SIG-M5 (cell line): ENCODE measurements around the gene NDUFAF8.
A peak's percentile ranks its signal among the peaks of the same experiment; 100 is the strongest.

ENCODE experiments used
- DNase-seq: peaks from one replicate; lab custom pipeline; 2025; lab: John Stamatoyannopoulos, UW

NDUFAF8 gene

GRCh38 chr17:81200695-81201580 lies 38.2 kb upstream of the NDUFAF8 start:
- DNase-seq, result no peak

DNA sequence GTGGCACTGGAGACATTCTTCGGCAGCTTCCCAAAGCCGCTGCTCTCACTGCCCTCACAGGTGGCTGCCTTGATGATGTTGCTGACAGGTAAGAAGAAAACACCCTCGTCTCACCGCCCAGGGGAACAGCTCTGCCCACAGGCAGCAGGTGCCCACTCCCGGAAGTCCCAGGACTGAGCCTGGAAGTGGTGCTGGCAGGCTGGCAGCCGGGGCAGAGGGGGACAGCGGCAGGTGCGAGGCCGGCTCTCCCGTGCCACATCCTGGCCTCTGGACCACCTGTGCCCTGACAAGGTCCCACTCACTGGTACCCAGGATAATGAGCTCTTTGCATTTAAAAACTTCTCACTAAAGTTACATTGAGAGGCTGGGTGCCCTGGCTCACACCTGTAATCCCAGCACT lies 36.8 kb upstream of the NDUFAF8 start:
- DNase-seq, result no peak

DNA sequence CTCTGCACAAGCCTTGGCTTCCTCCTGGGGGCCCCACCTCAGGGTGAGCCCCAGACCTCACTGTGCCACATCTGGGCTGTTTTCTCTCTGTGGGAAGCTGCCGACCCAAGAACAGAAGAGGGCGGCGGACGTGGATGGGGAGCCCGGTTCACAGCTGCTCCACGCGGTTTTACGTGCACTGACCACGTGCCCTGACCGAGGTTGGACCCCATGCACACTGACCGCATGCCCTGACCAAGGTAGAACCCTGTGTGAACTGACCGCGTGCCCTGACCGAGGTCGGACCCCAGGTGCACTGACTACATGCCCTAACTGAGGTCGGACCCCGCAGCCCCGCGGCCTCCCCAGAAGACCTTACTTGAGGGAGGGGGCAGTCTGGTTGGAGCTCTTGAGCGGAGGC lies 36.0 kb upstream of the NDUFAF8 start:
- DNase-seq, result no peak

DNA sequence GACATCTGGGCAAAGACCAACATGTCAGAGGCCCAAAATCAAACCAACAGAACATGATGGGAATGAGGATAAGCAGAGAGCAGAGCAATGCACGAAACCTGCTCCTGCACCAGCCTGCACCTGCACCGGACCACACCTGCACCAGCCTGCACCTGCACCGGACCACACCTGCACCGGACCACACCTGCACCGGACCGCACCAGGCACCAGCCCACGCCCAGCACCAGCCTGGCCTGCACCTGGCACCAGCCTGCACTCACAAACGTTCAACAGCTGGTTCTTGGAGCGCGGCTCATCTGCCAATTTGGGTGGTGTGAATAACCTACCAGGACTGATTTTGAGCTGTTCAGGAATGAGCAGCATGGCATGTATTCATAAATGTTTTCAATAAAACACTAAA lies 34.5 kb upstream of the NDUFAF8 start:
- DNase-seq, result no peak

DNA sequence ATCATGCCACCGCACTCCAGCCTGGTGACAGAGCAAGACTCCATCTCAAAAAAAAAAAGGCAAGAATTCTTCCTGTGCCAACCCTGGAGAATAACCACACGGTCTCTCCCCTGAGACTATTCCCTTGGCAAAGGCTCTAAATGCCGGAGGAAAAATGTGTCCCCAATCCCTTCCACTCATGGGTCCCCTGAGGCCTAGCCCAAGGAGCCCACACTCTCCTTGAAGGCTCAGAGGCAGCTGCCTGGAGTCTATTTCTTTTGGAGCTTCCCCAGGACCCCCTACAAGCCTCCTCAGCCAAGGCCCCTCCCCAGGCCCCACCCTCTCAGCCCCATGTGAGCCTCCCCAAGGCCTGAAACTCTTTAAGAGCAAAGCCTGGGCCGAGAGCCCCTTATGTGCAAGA lies 33.0 kb upstream of the NDUFAF8 start:
- DNase-seq, result no peak

DNA sequence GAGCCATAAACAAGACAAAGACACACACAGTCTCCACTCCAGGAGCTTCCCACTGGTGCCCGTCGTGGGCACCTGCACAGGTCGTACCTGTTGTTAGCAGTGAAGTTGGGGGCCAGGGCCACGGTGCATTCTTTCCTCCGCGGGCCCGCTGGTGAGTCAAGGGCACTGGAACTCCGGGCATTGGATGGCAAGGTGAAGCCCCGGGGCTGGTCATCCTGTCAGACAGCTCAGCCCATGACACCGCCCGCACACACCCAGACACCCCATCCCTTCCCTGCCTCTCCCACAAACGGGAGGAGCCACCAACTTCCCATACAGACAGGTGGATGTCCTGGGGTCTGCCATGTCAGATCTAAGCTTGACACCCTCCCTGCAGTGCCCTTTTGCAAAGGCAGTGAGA lies 32.5 kb upstream of the NDUFAF8 start:
- DNase-seq, result no peak

- no peak for DNase-seq
These were observed 31.2 kb upstream of the NDUFAF8 start for GRCh38 chr17:81207610-81208581.

GRCh38 chr17:81208651-81209050 lies 30.5 kb upstream of the NDUFAF8 start:
- no peak for DNase-seq

DNA sequence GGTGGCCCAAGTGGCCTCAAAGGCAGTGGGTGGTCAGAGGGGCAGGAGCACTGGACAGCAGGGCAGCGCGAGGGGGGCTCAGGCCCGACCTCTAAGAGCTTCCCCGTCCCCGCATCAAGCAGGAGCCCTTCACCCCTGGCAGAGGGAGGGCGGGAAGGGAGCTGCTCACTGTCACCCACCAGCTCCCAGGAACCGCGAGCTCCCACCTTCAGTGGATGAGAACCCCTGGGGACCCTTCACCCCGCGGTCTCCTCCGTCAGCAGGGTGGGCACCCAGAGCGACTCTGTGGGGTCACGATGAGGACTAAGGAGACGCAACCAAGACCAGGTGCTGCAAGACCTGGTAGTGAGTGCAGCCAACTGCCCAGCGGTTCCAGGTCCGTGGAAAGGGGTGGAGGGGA lies 30.0 kb upstream of the NDUFAF8 start:
- DNase-seq, result no peak

GRCh38 chr17:81210466-81210865 lies 28.7 kb upstream of the NDUFAF8 start:
- no peak for DNase-seq

GRCh38 chr17:81210868-81211267 lies 28.2 kb upstream of the NDUFAF8 start:
- DNase-seq, result no peak

GRCh38 chr17:81212365-81212764 lies 26.8 kb upstream of the NDUFAF8 start:
- no peak for DNase-seq

GRCh38 chr17:81213978-81214377 lies 25.1 kb upstream of the NDUFAF8 start:
- DNase-seq, result no peak

GRCh38 chr17:81217491-81217890 lies 21.6 kb upstream of the NDUFAF8 start:
- DNase-seq, result no peak

GRCh38 chr17:81218459-81218858 lies 20.7 kb upstream of the NDUFAF8 start:
- DNase-seq, result no peak

DNA sequence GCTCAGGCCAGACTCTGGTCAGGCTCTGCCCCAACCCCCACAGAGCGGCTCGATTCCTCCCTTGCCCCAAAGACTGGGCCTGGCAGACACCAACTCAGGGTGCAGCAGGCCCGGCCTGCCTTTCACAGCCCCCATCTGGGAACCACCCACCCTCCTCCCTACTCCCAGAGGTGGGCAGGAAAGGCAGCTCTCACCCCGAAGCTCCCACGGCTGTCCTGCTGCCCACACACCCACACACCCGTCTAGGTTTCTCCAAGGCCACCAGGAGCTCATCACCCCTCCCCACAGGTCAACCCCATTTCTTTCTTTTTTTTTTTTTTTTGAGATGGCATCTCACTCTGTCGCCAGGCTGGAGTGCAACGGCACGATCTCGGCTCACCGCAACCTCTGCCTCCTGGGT lies 20.1 kb upstream of the NDUFAF8 start:
- DNase-seq, result no peak

GRCh38 chr17:81219476-81220180 lies 19.5 kb upstream of the NDUFAF8 start:
- DNase-seq, result no peak

DNA sequence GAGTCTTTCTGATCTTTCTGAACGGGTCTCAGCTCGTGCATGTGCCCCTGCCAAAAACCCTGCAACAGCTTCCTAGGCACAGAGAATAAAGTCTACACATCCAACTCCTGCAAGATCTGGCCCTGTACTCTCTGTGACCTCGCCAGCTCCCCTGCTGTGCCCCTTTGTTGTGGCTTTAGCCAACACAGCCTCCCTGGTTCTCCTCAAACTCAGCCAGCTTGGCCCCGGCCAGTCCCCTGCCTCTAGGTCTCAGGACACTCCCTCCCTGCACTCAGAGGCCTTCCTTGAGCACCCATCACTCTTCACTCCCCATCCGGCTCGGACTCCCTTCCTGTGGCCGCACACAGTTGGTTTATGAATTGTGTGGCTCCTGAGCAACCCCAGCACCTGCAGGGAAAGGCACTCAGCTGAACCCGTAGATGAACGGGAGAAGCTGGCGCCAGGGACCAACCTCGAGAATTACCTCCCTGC lies 17.7 kb upstream of the NDUFAF8 start:
- no peak for DNase-seq

DNA sequence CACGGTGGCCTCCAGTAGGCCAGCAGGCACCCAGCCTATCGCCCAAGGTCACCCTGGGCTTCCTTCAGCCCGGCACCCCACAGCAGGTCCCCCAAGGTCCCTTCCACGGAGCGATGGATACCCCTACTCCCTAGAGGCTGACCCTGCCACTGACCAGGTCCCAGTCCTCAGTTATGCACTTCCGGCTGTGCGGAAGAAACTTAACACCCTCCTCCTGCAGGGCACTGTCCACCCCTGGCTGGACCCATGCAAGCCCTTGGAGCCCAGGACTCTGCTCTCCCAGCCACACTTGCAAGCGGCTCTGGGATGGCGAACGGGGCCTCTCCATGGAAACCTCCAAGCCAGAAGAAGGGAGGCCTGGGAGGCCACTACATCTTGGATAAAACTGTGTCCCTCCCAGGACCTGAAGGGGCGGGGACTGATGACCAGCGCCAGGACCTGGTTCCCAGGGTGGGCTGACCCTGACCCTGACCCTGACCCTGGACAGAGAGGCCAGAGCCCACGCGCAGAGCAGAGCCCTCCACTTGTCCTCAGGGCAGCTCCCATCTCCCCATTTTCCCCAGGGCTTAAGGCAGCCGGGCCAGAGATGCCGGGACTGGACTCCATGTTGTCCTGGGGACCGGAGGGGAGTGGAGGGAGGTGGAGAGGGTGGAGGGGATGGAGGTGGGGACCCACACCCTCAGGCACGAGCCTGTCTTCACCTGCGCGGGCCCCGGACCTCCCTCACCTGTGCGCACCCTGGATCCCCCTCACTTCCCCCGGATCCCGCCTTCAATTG lies 17.1 kb upstream of the NDUFAF8 start:
- no peak for DNase-seq

- DNase-seq, result no peak
These were observed 16.6 kb upstream of the NDUFAF8 start for GRCh38 chr17:81222620-81222905.

DNA sequence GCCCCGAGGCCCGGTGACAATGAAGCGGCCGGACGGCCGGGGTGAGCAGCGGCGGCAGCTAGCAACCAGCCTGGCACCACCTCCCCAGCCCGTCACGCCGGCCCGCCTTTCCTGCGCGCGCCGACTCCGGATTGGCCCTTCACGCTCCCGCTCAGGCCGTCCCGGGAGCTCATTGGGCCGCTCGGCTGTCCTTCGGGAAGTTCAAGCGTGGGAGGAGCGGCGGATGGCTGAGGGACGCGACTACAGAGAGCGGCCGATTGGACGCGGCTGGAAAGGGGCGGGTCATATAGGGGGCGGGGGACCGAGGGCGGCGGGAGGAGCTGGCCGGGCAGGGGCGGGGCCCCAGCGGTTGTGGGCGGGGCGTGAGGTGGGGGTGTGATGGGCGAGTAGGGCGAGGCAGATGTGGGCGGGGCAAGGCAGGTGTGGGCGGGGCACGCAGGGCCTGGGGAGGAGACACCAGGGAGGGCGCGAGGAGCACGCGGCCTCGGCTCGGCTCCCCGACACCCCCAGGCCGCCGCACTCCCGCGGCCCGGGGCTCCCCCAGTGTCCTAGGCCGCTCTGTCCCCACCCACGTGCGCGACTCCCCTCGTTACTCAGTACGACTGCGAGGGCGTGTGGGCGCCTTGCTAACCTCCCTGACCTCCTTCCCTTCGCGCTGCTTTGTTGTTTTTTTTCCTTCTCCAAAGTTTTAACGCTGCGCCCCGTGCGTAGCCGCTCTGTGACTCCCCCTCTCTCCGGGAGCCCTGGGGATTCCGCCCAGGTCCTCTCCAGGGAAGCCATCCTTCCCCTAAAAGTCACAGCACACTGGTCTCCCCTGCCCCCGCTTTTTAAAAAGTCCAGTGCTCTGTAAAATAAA lies 16.0 kb upstream of the NDUFAF8 start, which contains the start of gene CEP131:
TSS of gene CEP131 (minus strand) at position 60 of the 856 bp plus-strand sequence. CDS start 2,909 bp downstream, outside the sequence.
- DNase-seq, result peak; percentile 81
